Measurements from ENCODE around the gene ITIH1.

- TF ChIP-seq POLR2AphosphoS5 (IDR thresholded peaks at IDR 0.05; ENCODE audit: control insufficient read depth, insufficient read depth, low read depth, low read length), result no peak
- TF ChIP-seq TAF1 (IDR thresholded peaks at IDR 0.05; ENCODE audit: control insufficient read depth, extremely low read depth, insufficient read depth, low read length, severe bottlenecking), result no peak
- TF ChIP-seq TAF7 (tag; IDR thresholded peaks at IDR 0.05), result no peak
- no peak for TF ChIP-seq ZBTB33 (CRISPR knock-in tag; IDR thresholded peaks at IDR 0.05)
- no peak for TF ChIP-seq JUNB (CRISPR knock-in tag; conservative IDR thresholded peaks at IDR 0.05)
- TF ChIP-seq, protein P1, sequence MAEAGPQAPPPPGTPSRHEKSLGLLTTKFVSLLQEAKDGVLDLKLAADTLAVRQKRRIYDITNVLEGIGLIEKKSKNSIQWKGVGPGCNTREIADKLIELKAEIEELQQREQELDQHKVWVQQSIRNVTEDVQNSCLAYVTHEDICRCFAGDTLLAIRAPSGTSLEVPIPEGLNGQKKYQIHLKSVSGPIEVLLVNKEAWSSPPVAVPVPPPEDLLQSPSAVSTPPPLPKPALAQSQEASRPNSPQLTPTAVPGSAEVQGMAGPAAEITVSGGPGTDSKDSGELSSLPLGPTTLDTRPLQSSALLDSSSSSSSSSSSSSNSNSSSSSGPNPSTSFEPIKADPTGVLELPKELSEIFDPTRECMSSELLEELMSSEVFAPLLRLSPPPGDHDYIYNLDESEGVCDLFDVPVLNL (CRISPR knock-in tag; IDR thresholded peaks at IDR 0.05; ENCODE audit: low read depth), result no peak
- TF ChIP-seq E2F1 (CRISPR knock-in tag; IDR thresholded peaks at IDR 0.05), result no peak
- TF ChIP-seq GATAD2B (IDR thresholded peaks at IDR 0.05; ENCODE audit: borderline replicate concordance), result no peak
- TF ChIP-seq MTA2 (IDR thresholded peaks at IDR 0.05; ENCODE audit: low read depth), result no peak
These were observed 21.6 kb downstream of the ITIH1 start for GRCh38 chr3:52798978-52799476.
